H9 (cell line): ENCODE data around the gene KRTAP12-4. TPM values are rescaled to one million over a fixed set of nuclear protein-coding genes. Genes with fewer than 3 reads are reported as not detected.

Experiments used
- DNase-seq: peaks from one replicate; pipeline ENCODE4 v3.0.0-alpha.2; 2017
- H2AFZ ChIP-seq: one replicate; pipeline ENCODE4 v1.6.1; 2013; ENCODE audit warnings: mild to moderate bottlenecking, low read length, control low read depth, moderate library complexity
- H2AK5ac ChIP-seq: 2 replicates; pipeline ENCODE4 v1.6.1; 2013; ENCODE audit warnings: low read length, control low read depth, mixed read lengths; ENCODE audit not compliant: insufficient read length
- H2BK120ac ChIP-seq: one replicate; pipeline ENCODE4 v1.6.1; 2013; ENCODE audit warnings: low read depth, mild to moderate bottlenecking, low read length, control low read depth, inconsistent platforms; ENCODE audit not compliant: poor library complexity, severe bottlenecking
- H2BK12ac ChIP-seq: 2 replicates; pipeline ENCODE4 v1.6.1; 2013; ENCODE audit warnings: low read length, control low read depth, mixed read lengths, low read depth; ENCODE audit not compliant: insufficient read length
- H2BK15ac ChIP-seq: 2 replicates; pipeline ENCODE4 v1.6.1; 2013; ENCODE audit warnings: low read depth, low read length, control low read depth
- H2BK20ac ChIP-seq: one replicate; pipeline ENCODE4 v1.6.1; 2013; ENCODE audit warnings: low read depth, mild to moderate bottlenecking, low read length, control low read depth, inconsistent platforms; ENCODE audit not compliant: poor library complexity, severe bottlenecking
- H2BK5ac ChIP-seq: 2 replicates; pipeline ENCODE4 v1.6.1; 2013; ENCODE audit warnings: low read length, control low read depth, mixed read lengths; ENCODE audit not compliant: insufficient read length
- H3K14ac ChIP-seq: 2 replicates; pipeline ENCODE4 v1.6.1; 2013; ENCODE audit warnings: low read length, control low read depth; ENCODE audit not compliant: insufficient read depth
- H3K18ac ChIP-seq: 2 replicates; pipeline ENCODE4 v1.6.1; 2013; ENCODE audit warnings: low read depth, mild to moderate bottlenecking, mixed read lengths, low read length, control low read depth; ENCODE audit not compliant: insufficient read length
- H3K23ac ChIP-seq: 2 replicates; pipeline ENCODE4 v1.6.1; 2013; ENCODE audit warnings: low read length, control low read depth, mixed read lengths, low read depth; ENCODE audit not compliant: insufficient read length
- H3K23me2 ChIP-seq: 2 replicates; pipeline ENCODE4 v1.6.1; 2013; ENCODE audit warnings: low read depth, mild to moderate bottlenecking, mixed read lengths, low read length, control low read depth; ENCODE audit not compliant: insufficient read length, poor library complexity, severe bottlenecking
- H3K27ac ChIP-seq: 2 replicates; pipeline ENCODE4 v1.5.1; 2013; ENCODE audit warnings: low read length, control low read depth, mixed read lengths, low read depth; ENCODE audit not compliant: insufficient read length
- H3K27me3 ChIP-seq: 2 replicates; pipeline ENCODE4 v1.6.1; 2013; ENCODE audit warnings: low read length, control low read depth, inconsistent platforms; ENCODE audit not compliant: insufficient read depth
- H3K4ac ChIP-seq: 2 replicates; pipeline ENCODE4 v1.6.1; 2013; ENCODE audit warnings: low read depth, mild to moderate bottlenecking, control low read depth, inconsistent platforms, low read length, moderate library complexity
- H3K4me1 ChIP-seq: 2 replicates; pipeline ENCODE4 v1.6.1; 2013; ENCODE audit warnings: low read length, control low read depth, inconsistent platforms; ENCODE audit not compliant: insufficient read depth
- H3K4me2 ChIP-seq: 2 replicates; pipeline ENCODE4 v1.6.1; 2013; ENCODE audit warnings: low read length, control low read depth, mixed read lengths; ENCODE audit not compliant: insufficient read length, insufficient read depth
- H3K56ac ChIP-seq: 2 replicates; pipeline ENCODE4 v1.6.1; 2013; ENCODE audit warnings: low read depth, mild to moderate bottlenecking, mixed read lengths, low read length, control low read depth; ENCODE audit not compliant: insufficient read length
- H3K79me1 ChIP-seq: 2 replicates; pipeline ENCODE4 v1.6.1; 2013; ENCODE audit warnings: low read depth, mild to moderate bottlenecking, moderate library complexity, low read length, control low read depth, inconsistent platforms; ENCODE audit not compliant: insufficient read depth, poor library complexity, severe bottlenecking
- H3K79me2 ChIP-seq: 2 replicates; pipeline ENCODE4 v1.6.1; 2013; ENCODE audit warnings: low read length, control low read depth, inconsistent platforms; ENCODE audit not compliant: insufficient read depth
- H3K9ac ChIP-seq: 2 replicates; pipeline ENCODE4 v1.6.1; 2013; ENCODE audit warnings: low read length, control low read depth, mixed read lengths; ENCODE audit not compliant: insufficient read length; ENCODE audit errors: extremely low read depth
- H3K9me3 ChIP-seq: one replicate; pipeline ENCODE4 v1.6.1; 2013; ENCODE audit warnings: low read depth, low read length, inconsistent platforms; ENCODE audit not compliant: control insufficient read depth
- H3T11ph ChIP-seq: one replicate; pipeline ENCODE4 v1.6.1; 2013; ENCODE audit warnings: mild to moderate bottlenecking, low read length, control low read depth, inconsistent platforms
- H4K20me1 ChIP-seq: one replicate; pipeline ENCODE4 v1.6.1; 2013; ENCODE audit not compliant: control insufficient read depth, insufficient read length, insufficient read depth
- H4K5ac ChIP-seq: 2 replicates; pipeline ENCODE4 v1.6.1; 2013; ENCODE audit warnings: low read depth, mild to moderate bottlenecking, mixed read lengths, low read length, control low read depth; ENCODE audit not compliant: insufficient read length
- H4K8ac ChIP-seq: replicated peaks from 2 replicates; pipeline ENCODE4 v1.6.1; 2013; ENCODE audit warnings: low read length, control low read depth, mixed read lengths, low read depth; ENCODE audit not compliant: insufficient read length
- H4K91ac ChIP-seq: 2 replicates; pipeline ENCODE4 v1.6.1; 2013; ENCODE audit warnings: low read depth, mild to moderate bottlenecking, moderate library complexity, mixed read lengths, low read length, control low read depth; ENCODE audit not compliant: insufficient read length
- H3K27ac Mint-ChIP-seq, 3 experiments: 2 replicates in 2 of 3; 3 replicates in 1 of 3; pipeline ENCODE4 v1.8.0; 2020 to 2021; ENCODE audit warnings: mixed read lengths in 3 of 3, mild to moderate bottlenecking in 1 of 3, moderate library complexity in 1 of 3
- H3K27me3 Mint-ChIP-seq: 2 replicates; pipeline ENCODE4 v1.8.0; 2021; ENCODE audit warnings: low read depth, mild to moderate bottlenecking, moderate library complexity, mixed read lengths
- H3K36me3 Mint-ChIP-seq, 3 experiments: 2 replicates in 2 of 3; 3 replicates in 1 of 3; pipeline ENCODE4 v1.8.0; 2020 to 2021; ENCODE audit warnings: low read depth in 3 of 3, mixed read lengths in 3 of 3; ENCODE audit not compliant: insufficient read depth in 1 of 3
- H3K4me1 Mint-ChIP-seq, 2 experiments: 2 replicates each; pipeline ENCODE4 v1.8.0; 2020; ENCODE audit warnings: mixed read lengths in 2 of 2
- H3K4me3 Mint-ChIP-seq, 2 experiments: 2 replicates in 1 of 2; 3 replicates in 1 of 2; pipeline ENCODE4 v1.8.0; 2020 to 2021; ENCODE audit warnings: mild to moderate bottlenecking in 2 of 2, mixed read lengths in 2 of 2, moderate library complexity in 1 of 2
- H3K9me3 Mint-ChIP-seq, 2 experiments: 2 replicates in 1 of 2; 3 replicates in 1 of 2; pipeline ENCODE4 v1.8.0; 2020; ENCODE audit warnings: mild to moderate bottlenecking in 2 of 2, mixed read lengths in 2 of 2, moderate library complexity in 1 of 2
- WGBS: extraction: QIAGEN DNeasy Blood & Tissue Kit; methylation state at CpG from one replicate; pipeline ENCODE4 v1.1.7; 2013; ENCODE audit warnings: missing lambda C conversion rate, low lambda C conversion rate, mixed read lengths; ENCODE audit not compliant: insufficient read length; ENCODE audit errors: extremely low coverage; 5-methylcytosine and 5-hydroxymethylcytosine counted together
- total RNA-seq: library from RNA; stranded (reverse); gene quantifications from 2 replicates; pipeline ENCODE4 v1.2.1, GENCODE V29; 2021
- TF ChIP-seq, protein P1 (sequence below): fragments of 200-600 bp; sonication (generic); conservative IDR thresholded peaks from 3 replicates; pipeline ENCODE4 v1.8.0; 2021; ENCODE audit warnings: antibody characterized with exemption, mild to moderate bottlenecking

Gene KRTAP12-4
- total RNA-seq, 1 experiment from 2014 or later: not detected

DNA sequence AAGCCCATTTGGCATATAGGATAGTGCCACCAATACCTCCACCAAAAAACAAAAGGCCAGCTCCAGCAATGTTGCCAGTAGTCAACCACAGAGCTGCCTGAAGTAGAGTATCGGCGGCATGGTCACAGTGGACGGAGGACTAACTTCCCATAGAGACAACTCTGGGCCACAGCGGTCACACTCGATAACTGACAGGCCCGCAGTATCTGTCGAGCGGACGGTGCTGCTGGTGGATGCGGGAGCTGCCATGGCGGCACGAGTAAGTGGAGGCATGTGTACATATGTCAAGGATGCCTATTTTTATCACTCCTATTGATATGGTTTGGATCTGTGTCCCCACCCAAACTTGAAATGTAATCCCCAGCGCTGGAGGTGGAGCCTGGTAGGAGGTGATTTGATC lies 23.4 kb upstream of the KRTAP12-4 start:
- peak; percentile 12 for DNase-seq
- TF ChIP-seq, protein P1, sequence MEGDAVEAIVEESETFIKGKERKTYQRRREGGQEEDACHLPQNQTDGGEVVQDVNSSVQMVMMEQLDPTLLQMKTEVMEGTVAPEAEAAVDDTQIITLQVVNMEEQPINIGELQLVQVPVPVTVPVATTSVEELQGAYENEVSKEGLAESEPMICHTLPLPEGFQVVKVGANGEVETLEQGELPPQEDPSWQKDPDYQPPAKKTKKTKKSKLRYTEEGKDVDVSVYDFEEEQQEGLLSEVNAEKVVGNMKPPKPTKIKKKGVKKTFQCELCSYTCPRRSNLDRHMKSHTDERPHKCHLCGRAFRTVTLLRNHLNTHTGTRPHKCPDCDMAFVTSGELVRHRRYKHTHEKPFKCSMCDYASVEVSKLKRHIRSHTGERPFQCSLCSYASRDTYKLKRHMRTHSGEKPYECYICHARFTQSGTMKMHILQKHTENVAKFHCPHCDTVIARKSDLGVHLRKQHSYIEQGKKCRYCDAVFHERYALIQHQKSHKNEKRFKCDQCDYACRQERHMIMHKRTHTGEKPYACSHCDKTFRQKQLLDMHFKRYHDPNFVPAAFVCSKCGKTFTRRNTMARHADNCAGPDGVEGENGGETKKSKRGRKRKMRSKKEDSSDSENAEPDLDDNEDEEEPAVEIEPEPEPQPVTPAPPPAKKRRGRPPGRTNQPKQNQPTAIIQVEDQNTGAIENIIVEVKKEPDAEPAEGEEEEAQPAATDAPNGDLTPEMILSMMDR: no peak
- Mint-ChIP-seq H3K27ac (no peak overlapping the region), H3K36me3 (peaks cover 0 to 6% (median 0%) of the 10 kb centered on the region in 3 experiments; a peak in 3 of 7 replicates), H3K27me3 (peaks cover 25% of the 10 kb centered on the region), H3K9me3 (peaks cover 3 to 4% of the 10 kb centered on the region in 2 experiments), H3K4me3 (no peak overlapping the region), H3K4me1 (peaks cover 6 to 13% of the 10 kb centered on the region in 2 experiments; a peak in 3 of 4 replicates)
- H2BK120ac ChIP-seq: no peak overlapping the region
- WGBS: no CpG with 5 or more reads among the region's 13 CpGs
- no peaks in the 10 kb centered on the region; the same call in 1 of the 2 replicates for H3K4me1 ChIP-seq
- H2BK5ac ChIP-seq: no peak overlapping the region
- no peak overlapping the region; the same call in 1 of the 2 replicates for H2BK15ac ChIP-seq
- H3K14ac ChIP-seq: no peak overlapping the region
- H4K8ac ChIP-seq: no peak overlapping the region
- no peaks in the 10 kb centered on the region for H4K20me1 ChIP-seq
- H3K23me2 ChIP-seq: no peaks in the 10 kb centered on the region
- H3K9ac ChIP-seq: no peak overlapping the region
- H3K18ac ChIP-seq: no peak overlapping the region
- no peak overlapping the region for H3K4me2 ChIP-seq
- no peaks in the 10 kb centered on the region for H3K79me1 ChIP-seq
- no peak overlapping the region for H2AFZ ChIP-seq
- no peaks in the 10 kb centered on the region for H3K9me3 ChIP-seq
- no peaks in the 10 kb centered on the region for H3K79me2 ChIP-seq
- no peak overlapping the region for H2BK12ac ChIP-seq
- no peaks in the 10 kb centered on the region for H3K27me3 ChIP-seq
- no peak overlapping the region for H3T11ph ChIP-seq
- no peak overlapping the region for H2AK5ac ChIP-seq
- H2BK20ac ChIP-seq: no peak overlapping the region
- no peak overlapping the region for H3K23ac ChIP-seq
- H4K5ac ChIP-seq: no peak overlapping the region
- H3K4ac ChIP-seq: no peak overlapping the region
- no peak overlapping the region for H4K91ac ChIP-seq
- H3K56ac ChIP-seq: no peak overlapping the region
- H3K27ac ChIP-seq: no peak overlapping the region
